SK-N-SH treated with all-trans-retinoic acid at 6 μM for 48 hours (cell line): ENCODE results near the gene FAM171A2.

Experiments
- ARNTL ChIP-seq: fragments of 450-650 bp; formaldehyde crosslinking; IDR thresholded peaks from 2 replicates; pipeline ENCODE4 v1.5.0; 2020; ENCODE audit warnings: low read depth, mild to moderate bottlenecking, moderate library complexity, borderline replicate concordance
- GLIS3 ChIP-seq: fragments of 250-450 bp; sonication (Bioruptor Pico); IDR thresholded peaks from 2 replicates; pipeline ENCODE4 v1.5.0; 2020; ENCODE audit warnings: mild to moderate bottlenecking, moderate library complexity
- RARB ChIP-seq: fragments of 250-450 bp; sonication (Bioruptor Pico); IDR thresholded peaks from 2 replicates; pipeline ENCODE4 v1.8.0; 2021; ENCODE audit warnings: mild to moderate bottlenecking, moderate library complexity
- ZC3H10 ChIP-seq: fragments of 250-450 bp; sonication (Bioruptor Pico); IDR thresholded peaks from 2 replicates; pipeline ENCODE4 v1.5.1; 2021; ENCODE audit warnings: mild to moderate bottlenecking, moderate library complexity
- ZFP3 ChIP-seq: fragments of 250-450 bp; sonication (Bioruptor Pico); IDR thresholded peaks from 2 replicates; pipeline ENCODE4 v1.5.0; 2020; ENCODE audit warnings: mild to moderate bottlenecking, moderate library complexity

- TF ChIP-seq RARB (CRISPR knock-in tag), result no peak
- TF ChIP-seq ARNTL (CRISPR knock-in tag), result no peak
- no peak for TF ChIP-seq GLIS3 (CRISPR knock-in tag)
- no peak for TF ChIP-seq ZC3H10 (CRISPR knock-in tag)
- no peak for TF ChIP-seq ZFP3 (CRISPR knock-in tag)
Measured at GRCh38 chr17:44311562-44312181, 52.0 kb downstream of the FAM171A2 start.
